HG02571 (cell line): ENCODE results near the gene DPH6.
"Not testable (repeated sequence)": the region's sequence is repeated elsewhere in the genome, so short reads cannot be mapped to it uniquely, and the experiment has no call there.

Source experiments
- ATAC-seq: cut with Tn5 transposase; IDR thresholded peaks from one replicate; pipeline ENCODE4 v1.9.1; 2021; ENCODE audit warnings: mild to moderate bottlenecking, moderate library complexity; ENCODE audit not compliant: unreplicated experiment

Gene DPH6, protein sequence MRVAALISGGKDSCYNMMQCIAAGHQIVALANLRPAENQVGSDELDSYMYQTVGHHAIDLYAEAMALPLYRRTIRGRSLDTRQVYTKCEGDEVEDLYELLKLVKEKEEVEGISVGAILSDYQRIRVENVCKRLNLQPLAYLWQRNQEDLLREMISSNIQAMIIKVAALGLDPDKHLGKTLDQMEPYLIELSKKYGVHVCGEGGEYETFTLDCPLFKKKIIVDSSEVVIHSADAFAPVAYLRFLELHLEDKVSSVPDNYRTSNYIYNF

DNA sequence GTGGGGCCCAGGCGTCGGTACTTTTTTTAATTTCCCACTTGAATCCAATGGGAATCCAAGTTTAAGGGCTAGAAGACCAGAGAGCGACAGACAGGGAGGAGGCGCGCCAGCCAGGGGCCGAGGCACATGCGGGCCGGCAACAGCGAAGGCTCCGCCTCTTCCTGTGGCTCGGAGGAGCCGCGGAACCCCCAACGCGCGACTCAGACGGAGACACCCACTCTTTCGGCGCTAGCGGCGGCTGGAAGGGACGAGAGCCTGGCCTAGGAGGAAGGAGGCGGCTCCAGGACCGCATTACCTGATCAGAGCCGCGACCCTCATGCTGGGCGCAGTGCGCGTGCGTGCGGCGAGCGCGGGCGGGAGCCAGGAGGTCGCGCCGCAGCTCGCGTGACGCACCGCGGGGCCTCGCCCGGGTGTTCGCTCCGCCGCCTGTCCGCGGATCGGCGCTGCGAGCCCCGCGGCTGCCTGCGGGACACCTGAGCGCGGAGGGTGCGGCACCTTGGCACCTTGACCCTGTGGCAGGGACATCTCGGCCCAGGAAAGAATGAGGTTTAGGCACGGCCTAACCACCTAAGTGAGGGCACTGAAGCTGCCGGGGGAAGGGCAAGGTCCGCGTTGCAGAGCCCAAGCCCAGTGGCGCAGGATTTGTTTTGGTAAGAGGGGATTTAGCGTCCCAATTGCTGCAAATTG is at the start of gene DPH6:
Gene DPH6 (minus strand): TSS at position 342 of the 687 bp plus-strand sequence. CDS start 24 bp downstream, at position 318.
- peak; percentile 85 for ATAC-seq

DNA sequence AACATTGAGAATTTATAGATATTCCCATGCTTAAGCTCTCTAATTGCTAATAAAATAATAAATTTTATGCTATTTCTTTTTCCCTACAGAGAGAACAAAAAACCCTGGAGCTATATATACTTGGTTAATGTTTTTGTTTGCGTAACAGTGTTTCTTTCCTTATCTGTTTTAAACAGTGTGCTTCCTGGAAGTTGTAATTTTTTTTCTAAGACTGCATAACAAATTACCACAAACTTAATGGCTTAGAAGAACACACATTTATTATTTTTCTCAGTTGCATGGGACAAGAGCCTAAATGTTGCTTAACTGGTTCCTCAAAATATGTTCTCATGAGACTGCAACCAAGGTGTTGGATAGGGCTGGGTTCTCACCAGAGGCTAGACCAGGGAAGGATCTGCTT is 49.7 kb upstream of the DPH6 start:
- ATAC-seq: no peak

DNA sequence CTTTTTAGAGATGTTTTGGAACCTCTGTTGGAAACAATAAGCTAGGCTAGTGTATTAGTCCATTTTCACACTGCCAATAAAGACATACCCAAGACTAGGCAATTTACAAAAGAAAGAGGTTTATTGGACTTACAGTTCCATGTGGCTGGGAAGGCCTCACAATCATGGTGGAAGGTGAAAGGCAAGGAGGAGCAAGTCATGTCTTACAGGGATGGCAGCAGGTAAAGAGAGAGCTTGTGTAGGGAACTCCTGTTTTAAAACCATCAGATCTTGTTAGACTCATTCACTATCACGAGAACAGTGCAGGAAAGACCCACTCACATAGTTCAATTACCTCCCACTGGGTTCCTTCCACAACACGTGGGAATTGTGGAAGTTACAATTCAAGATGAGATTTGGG is 46.0 kb upstream of the DPH6 start:
- ATAC-seq: not testable (repeated sequence)

DNA sequence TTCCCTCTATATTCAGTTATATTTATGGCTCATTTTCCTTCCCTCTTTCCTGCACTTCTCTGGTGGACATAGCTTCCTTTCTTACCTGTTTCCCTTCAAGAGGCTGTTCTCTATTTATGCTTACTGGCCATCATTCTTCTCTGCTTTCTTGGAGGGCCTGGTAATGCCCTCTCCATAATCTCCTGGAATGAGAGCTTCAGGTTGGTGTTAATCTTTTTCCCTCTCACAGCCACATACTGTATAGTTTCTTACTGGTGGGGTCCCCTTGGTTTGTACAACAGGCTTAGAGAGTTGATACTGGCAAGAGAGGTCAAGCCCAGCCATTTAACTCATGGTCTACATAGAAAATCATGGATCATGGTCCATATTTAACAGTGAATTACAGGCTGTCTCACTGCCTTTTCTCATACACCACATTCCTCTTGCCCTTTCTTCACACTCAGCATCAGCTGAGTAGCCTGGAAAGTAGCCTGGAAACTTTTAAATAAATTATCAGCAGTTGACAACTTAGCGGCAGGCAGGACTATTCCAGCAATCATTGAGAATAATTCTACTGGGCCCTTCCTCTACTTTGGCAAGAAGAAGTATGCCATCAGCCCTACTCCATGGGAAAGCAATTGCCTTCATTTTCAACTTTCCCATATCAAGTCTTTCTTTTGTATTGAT is 38.0 kb upstream of the DPH6 start:
- ATAC-seq: no peak

DNA sequence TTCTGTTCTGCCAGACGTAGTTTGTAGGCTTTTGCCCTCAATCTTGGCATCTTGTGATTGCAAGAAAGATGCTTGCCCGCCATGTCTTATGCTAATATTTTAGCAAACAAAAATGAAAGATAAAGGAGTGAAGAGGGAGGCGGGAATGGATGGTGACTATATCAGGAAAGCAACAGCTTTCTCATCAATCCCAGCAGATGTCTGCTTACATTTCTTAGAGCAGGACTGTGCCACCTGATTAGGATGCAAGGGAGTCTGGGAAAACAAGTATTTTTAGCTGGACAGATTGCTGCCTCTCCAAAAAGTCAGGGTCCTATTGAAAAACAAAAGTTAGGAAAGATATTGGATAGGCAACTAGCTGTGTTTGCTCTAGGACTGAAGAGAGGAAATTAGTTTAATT is 34.6 kb upstream of the DPH6 start:
- no peak for ATAC-seq

DNA sequence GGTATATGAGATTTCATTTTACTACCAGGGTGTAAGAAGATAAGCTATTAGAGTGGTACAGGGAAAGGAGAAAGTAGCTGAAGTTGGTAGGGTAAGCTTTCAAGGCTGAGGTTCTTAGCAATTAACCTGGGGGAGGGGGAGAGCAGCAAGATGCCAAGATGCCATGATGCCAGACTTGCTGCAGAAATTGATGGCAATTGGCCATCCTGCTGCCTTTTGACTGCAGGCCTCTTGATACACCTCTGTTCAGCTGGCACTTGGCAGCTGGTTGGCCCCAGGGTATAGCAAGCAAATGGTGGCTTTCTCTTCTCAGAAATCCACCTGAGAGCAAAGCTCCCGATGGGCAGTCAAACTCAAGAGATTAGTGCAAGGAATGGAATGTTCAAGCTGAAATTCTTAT is 21.4 kb upstream of the DPH6 start:
- ATAC-seq: no peak

DNA sequence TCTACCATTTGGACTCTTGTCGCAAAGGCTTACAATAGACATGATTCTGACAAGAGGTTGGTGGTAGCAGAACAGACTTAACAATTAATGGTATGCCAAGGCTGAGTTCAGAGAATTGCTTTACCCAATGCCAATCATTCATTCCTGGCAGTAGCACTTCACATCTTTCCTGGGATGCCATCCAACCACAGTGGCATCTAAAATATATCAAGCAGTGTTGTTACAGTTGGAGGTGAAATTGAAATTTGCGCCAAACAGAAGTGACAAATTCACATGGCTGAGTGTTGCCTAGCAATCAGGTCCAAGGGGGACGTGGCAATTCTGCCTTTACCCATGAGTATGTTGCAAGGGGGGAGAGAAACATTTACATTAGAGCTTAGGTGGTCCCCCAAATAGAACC is 21.0 kb upstream of the DPH6 start:
- ATAC-seq: no peak

DNA sequence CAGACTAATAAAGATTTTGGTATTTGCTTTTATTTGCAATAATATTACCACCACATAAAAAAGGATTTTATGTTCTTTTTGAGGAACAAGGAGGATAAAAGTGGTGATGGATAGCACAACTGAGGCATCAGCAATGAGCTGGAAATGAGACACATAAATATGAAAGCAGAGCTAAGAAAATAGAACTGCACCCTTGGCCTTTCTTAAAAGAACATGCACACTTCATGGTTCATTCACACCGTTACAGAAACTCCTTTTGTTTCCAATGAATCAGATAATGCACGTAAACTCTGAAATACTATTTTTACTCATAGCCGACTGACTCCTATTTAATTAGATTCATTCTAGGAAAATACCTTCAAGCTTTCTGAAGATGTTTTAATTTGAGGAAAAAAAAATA is 19.9 kb upstream of the DPH6 start:
- no peak for ATAC-seq

DNA sequence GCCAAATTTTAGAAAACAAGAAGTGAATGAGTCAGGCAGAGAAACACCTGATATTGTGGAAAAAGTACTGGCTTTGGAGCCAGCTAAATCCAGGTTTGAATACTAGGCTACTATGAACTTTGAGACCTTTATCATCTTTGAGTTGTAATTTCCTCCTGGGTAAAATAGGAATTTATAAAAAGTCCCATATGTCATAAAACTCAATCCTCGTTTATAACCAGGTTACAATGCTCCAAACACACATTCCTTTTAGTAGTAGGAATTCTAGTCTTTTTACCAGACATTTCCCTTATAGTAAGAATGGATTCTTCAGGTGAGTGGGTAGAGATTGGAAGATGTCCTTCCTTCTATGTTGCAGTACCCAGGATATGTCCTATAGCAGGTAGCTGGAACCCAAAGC is 16.7 kb upstream of the DPH6 start:
- ATAC-seq: no peak

DNA sequence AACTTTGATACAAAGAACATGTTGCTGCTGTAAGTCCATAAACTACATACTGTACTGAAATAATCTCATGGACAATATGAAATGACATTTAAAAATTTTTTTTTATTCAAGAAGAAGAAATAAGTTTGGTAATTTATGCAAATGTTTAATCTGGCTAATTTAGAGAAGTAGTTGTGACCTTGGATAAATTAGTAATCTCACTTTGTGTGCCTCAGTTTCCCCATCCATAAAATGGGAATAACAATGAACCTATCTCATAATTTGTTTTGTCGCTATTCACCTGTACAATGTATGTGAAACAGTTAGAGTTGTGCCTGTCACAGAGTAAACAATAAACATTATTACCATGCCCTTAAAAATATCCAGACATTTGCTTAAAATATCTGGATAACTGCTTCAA is 15.3 kb upstream of the DPH6 start:
- ATAC-seq: no peak

DNA sequence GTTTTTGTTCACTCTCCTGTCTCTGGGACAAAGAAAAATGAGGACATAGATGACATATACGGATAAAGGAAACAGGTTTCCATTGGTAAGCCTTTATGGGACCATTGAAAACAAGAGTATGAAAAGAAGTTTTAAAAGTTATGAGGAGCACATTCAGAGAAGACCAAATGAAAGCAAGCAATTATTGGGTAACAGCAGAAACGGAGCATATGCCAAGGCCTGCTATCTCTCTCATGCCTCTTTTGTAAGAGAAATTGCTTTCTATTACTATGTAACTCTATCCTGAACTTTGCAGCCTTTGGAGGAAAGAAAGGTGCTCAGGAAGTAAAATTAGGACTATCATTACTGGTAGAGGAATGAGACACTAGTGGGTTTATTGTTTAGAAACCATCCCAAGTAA is 14.9 kb upstream of the DPH6 start:
- no peak for ATAC-seq

DNA sequence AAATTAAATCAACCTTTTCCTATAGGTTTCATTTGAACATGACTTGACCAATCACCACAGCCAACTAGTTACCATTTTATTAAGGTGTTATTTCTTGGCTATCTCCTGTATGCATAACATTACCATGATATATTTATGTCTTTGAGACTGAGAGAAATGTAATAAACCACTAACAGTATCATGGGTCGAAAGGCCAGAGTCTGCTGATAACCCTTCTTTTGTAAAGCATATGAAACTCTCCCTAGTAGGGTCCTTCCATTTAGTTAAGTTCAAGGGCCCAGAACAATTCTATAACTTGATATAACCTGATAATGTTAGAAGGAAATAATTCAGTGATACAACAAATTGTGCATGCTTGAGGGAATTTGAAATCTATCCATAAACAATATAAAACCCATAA is 14.3 kb upstream of the DPH6 start:
- ATAC-seq: no peak

DNA sequence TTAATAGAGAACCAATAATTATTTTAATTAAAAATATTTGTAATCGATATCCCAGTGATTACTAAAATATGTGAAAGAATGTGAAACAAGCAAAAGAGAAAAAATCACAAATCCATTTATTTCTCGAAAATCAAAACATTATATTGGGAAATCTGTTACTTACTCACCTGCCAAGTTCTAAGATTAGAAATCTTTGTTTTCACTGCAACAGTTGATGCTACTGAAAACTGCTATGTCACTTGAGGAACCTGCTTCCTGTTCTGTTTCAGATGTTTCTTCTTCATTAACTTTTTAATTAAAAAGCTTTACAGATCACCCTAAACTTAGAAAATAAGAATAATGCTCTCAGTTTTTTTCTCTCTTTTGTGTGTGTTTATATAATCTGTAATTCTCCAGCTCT is 13.7 kb upstream of the DPH6 start:
- ATAC-seq: no peak

DNA sequence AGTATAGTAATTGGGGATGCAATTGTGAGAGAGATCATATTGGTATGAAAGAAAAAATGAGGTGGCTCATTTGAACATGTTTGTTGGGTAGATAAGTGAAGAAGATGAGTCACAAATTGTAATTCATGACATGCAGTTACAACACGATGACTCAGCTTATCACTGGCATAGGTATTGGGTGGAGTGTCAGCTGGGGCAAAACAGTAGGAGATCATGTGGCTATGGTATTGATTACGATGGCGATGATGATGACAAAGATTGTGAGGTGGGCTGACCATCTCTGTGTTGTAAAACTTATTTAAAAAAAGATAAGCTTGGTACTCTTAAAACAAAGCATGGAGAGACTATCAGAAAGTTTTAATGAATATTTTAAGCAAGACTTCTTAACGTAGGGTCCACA is 11.6 kb upstream of the DPH6 start:
- ATAC-seq: no peak

DNA sequence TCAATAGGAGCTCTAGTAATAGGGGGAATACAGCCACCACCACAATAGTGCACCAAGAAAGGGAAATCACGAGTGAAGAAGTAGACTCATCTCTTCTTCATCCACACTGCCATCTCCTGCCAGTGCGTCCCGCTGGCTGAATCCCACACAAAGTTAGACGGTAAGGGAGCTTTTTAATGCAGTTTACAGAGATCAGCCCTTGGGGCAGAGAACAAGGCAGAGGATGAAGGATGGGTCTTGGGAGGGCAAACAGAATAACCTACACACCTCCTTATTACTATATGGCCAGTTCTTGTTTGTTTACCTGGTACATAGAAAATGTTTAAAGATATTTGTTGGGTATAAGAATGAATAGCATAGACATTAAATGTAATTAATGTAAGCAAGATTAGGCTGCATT is 11.0 kb upstream of the DPH6 start:
- ATAC-seq: no peak

DNA sequence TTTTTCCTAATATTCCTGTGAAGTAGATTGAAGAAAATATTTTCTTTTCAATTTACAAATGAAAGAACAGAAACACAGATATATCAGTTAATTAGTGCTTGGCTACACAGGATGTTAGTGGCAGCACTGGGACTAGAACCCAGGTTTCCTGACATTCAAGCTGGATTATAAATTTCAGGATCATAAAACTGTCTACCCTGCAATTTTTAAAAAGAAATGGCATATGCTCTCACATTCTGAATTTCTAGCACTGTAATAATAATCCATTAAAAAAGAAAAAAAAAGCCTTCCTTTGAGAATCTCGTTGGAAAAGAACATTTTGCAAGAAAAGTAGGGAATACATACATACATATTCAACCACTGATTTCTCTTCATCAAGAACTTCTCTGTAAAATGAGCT is 9.3 kb upstream of the DPH6 start:
- no peak for ATAC-seq

DNA sequence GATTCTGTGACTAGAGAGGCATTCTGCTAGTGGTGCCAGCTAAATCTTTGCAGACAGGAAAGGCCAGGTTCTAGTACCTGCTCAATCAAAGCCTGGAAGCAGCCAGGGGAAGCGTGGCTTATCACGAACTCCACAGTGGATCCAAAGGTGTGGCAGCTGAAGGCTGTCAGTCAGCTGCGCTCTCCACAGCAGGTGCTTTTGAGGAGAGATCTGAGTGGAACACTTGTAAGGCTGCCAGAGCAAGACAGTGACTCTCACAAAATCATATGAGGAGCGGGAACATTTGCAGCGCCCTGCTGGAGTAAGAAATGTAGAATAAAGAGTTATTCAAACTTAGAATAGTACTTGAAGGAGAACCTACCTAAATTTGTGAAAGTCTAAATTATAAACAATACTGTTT is 5.0 kb upstream of the DPH6 start:
- no peak for ATAC-seq

DNA sequence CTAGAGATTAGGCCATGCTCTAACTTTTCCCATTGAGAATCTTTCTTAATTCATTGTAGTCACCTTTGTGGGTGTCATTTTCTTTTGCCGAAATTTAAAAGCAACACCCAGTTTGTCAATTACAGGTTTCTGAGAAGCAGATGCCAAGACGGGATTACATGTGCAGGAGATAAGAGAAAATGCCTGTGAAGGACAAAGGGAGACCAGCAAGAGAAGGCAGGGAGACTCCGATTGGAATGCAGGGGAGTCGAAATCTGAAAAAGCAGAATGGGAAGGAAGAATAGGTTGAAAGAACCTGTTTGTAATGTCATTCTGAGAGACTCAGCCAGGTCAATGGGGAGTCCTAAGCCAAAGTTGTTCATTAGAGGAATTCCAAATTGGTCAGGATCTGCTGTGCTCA is 3.6 kb upstream of the DPH6 start:
- no peak for ATAC-seq

DNA sequence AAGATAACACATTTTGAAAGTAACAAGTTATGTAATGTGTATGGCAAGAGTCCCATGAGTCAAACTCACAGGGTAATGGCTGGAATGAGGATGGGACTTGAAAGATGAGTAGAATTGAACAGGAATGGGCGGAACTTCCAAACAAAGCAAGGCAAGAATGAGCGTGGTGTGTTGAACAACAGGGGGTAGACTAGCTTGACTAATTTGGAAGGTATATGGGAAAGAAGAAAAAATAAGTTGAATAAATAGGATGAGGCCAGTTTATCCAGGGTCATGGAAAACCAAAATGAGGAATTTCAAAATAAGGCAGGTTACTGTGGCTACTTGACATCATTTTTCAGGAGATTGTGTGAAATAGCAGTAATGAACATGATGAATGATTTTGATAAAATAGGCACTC is 2.5 kb upstream of the DPH6 start:
- ATAC-seq: no peak

DNA sequence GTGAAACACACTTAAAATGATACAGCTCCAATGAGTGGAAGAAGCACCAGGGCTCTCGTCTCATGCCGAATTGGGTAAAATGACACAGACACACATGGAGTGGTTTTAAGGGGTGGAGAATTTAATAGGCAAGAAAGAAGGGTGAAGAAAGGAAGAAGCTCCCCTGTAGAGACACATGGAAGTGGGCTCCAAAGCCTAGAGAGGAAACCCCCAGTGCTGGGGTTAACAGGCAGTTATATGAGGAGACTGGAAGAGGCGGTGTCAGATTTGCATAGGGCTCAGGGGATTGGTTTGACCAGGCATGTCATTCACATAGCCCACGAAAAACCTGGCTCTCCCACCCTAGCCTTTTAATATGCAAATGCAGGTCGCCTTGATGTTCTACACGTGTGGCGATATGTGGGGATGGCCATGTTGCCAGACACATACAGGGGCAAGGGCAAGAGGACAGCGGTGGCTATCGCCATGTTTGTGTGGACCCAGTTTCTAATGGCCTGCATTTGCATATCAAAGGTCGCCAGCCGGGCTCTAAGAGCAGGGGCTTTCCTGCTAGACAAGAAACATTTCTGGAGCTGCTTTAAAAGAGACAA is 1.9 kb upstream of the DPH6 start:
- no peak for ATAC-seq

DNA sequence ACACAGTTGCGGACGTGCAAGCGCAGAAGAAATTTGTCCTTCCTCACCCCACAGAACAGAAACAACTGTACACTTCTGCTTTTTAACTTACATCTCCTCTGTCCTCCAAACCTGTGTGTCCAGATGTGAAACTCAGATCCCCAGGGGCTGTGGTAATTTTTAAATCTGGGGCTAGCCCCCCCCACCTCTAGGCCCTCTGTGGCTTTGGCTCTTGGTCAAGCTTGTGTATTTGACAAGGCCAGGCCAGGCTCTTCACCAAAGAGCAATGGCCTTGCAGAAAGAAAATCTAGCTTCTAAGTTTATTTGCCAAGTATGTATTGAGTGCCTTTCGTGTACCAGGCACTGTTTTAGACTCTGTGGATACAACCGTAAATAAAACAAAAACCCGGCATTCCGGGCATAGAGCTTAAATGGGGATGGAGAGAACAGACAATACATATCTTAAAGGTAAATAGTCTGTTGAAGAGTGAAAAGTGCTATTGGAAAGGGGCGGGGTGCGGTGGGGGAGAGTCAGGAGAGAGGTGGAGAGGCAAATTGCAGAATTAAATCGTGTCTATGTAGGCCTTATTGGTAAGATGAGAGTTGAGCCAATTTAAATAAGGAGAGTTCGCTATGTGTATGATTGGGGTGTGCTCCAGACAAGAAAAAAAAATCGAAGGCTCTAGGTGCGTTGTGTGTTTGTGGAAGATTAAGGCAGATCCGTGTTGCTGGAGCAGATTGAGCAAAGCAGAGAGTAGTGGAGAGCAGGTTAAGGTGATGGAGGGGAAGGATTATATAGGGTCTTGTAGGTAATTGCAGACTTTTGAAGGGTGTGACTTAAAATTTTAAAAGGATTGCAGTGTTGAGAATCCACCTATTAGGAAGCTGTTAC is 781 bp upstream of the DPH6 start:
- ATAC-seq: peak; percentile 14
